Hematopoietic multipotent progenitor cell treated with erythropoietin and hydrocortisone succinate and interleukin-3 and kit ligand, for 4 days (in vitro differentiated cells): Measurements from ENCODE around the gene HECTD1.
A peak's percentile ranks its signal among the peaks of the same experiment; 100 is the strongest.
"Not testable (repeated sequence)": the region's sequence is repeated elsewhere in the genome, so short reads cannot be mapped to it uniquely, and the experiment has no call there.

Source experiments
- DNase-seq: peaks from one replicate; pipeline ENCODE4 v3.0.0-alpha.2; 2015

The HECTD1 gene

DNA sequence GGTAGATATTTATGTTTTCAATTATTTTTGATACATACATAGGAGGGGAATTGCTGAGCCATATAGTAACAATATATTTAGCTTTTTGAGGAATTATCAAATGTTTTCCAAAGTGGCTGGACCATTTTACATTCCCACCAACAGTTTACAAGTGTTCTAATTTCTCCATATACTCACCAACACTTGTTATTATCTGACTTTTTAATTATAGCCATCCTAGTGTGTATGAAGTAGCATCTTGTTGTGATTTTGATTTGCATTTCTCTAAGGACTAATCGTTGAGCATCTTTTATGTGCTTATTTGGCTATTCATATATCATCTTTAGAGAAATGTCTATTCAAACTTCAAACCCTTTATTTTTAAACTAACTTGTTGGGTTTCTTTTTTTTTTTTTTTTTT lies 17.2 kb upstream of the HECTD1 start:
- no peak for DNase-seq

DNA sequence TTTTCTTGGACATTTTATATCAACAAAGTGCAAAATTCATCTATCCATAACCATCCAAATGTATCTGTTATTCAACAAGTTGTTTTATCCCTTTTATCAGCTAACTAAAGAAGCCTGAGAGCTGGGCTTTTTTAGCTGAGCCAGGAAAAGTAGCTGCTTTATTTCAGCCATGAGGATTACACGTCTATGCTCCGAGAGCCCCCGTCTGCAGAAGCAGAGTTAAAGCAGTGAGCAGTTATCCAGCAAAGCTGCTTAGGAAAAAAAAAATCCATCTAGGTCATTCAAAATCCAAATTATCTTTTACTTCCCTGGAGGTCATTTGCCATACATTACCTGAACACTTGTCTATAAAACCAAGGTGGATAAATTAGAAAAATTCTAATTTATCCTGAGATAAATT lies 15.7 kb upstream of the HECTD1 start:
- DNase-seq, result no peak

DNA sequence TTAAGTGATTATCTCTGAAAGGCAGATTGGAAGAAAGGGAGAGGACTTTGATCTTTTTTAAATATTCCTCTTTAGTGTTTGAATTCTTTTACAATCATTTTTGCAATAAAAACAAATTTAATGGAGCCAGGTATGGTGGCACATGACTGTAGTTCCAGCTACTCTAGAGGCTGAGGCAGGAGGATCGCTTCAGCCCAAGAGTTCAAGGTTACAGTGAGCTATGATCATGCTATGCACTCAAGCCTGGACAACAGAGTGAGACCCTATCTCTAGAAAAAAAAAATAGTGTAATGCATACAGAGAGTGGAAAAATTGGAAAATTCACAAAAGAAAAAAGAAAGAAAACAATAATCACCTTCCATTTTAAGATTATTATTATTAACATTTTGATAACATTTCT lies 15.2 kb upstream of the HECTD1 start:
- no peak for DNase-seq

DNA sequence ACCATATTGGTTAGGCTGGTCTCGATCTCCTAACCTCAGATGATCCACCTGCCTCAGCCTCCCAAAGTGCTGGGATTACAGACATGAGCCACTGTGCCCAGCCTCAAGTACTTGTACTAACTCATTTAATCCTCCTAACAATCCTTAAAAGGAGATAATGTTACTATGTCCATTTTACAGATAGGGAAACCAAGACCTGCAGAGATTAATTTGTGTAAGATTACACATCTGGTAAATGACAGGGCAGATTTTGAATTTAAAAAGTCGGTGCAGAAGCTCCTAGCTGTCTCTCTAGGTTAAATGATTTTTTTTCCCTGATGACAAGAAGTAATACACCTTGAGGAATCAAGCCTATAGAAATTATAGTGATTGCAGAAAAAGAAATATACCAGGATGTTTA lies 13.7 kb upstream of the HECTD1 start:
- DNase-seq, result no peak

DNA sequence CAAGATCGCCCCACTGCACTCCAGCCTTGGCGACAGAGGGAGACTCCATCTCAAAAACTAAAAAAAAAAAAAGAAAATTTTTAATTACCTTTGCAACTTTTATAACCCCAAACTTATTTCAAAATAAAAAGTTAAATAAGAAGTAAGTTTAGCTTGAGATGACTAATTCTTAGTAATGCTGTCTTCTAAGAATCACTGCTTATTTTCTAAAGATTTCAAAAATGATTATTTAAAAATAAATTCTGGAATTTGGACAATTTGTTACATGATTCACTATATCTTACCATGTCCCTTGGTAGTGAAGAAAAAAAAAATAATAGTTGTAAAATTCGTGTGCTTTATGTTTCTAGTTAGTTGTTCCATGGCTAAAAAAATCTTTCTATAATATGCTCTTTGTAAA lies 11.6 kb upstream of the HECTD1 start:
- DNase-seq, result no peak

DNA sequence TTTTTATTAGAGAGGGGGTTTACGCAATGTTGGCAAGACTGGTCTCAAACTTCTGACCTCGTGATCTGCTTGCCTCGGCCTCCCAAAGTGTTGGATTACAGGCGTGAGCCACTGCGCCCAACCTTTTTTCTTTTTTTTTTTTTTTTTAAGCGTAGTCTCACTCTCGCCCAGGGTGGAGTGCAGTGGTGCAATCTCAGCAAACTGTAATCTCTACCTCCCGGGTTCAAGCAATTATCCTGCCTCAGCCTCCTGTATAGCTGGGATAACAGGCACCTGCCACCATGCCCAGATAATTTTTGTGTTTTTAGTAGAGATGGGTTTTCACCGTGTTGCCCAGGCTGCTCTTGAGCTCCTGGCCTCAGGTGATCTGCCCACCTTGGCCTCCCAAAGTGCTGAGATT lies 8.8 kb upstream of the HECTD1 start:
- no peak for DNase-seq

DNA sequence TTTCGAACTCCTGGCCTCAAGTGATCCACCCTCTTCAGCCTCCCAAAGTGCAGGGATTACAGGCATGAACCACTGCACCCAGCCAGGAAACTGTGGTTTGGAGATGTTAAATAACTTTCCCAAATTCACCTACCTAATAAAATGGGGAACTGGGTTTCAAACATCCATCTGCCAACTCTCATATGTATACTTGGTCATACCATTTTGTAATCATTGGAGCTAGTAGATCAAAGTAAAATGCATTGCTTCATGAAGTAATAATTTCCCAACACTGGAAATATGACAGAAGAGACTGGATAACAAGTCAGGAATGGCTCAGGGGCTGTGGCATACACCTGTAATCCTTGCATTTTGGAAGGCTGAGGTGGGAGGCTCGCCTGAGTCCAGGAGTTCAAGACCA lies 5.3 kb upstream of the HECTD1 start:
- DNase-seq, result no peak

DNA sequence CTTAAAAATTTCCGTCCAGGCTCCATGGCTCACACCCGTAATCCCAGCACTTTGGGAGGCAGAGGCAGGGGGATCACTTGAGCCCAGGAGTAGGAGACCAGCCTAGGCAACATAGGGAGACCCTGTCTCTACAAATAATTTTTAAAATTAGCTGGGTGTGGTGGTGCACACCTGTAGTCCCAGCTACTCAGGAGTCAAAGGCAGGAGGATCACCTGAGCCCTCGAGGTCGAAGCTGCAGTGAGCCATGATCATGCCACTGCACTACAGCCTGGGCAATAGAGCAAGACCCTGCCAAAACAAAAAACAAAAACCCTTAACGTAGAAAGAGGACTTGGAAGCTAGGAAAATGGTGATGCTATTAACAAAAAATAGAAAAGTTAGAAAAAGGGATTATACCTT lies 2.0 kb upstream of the HECTD1 start:
- DNase-seq, result no peak

DNA sequence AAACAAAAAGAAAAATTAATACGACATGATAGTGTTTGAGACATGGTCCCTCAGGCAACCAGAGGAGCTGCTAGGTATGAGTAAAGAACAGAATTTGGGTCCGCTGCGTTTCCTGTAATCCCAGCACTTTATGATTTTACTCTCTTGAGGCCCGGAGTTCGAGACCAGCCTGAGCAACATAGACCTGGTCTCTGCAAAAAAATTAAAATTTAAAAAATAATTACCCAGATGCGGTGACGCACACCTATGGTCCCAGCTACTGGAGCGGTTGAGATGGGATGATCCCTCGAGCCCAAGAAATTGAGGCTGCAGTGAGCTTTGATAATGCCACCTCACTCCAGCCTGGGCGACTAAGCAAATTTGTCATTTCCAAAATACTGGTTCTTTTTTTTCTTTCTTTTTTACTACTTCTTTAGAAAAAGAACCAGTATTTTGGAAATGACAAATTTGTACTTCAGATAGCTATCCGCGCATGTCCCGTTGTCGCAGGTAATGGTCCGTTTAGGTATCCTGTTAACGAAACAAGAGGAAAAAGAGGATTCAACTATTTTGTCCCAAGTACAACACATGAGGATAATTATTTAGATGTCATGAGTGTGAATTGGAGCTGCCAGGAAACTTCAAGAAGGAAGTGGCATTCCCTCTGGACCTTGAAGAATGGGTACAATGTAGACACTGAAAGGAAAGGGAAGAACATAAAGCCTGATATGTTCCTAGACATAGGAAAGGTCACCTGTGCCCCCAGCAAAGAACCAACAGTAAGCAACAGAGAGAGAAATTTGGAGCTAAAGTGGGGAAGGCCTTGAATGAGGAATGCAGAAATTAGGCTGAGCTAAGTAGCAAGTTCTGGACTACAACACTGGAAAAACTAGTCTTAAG lies 1.2 kb upstream of the HECTD1 start:
- DNase-seq, result no peak

DNA sequence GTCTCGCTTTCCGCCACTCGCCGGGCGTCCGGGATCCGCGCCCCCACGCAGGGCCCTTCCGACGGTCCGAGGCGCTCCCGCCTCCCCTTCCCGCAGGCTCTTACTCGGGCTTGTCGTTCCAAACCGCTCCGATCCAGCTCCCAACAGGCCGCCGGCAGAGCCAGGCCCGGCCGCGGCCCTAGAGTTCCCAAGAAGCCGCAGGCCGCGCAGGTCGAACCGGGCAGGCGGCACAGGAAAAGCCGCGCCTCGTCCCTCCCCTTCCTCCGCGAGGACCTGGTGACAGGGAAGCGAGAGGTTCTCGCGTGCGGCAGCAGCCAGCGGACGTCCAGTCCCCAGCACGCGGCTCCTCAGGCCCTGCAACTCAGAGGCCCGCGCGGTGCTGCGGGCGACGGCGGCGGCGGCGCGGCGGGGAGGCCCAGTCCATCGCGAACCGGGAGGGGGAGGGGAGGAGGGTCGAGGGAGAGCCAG lies 272 bp downstream of the HECTD1 start:
- DNase-seq, result no peak

DNA sequence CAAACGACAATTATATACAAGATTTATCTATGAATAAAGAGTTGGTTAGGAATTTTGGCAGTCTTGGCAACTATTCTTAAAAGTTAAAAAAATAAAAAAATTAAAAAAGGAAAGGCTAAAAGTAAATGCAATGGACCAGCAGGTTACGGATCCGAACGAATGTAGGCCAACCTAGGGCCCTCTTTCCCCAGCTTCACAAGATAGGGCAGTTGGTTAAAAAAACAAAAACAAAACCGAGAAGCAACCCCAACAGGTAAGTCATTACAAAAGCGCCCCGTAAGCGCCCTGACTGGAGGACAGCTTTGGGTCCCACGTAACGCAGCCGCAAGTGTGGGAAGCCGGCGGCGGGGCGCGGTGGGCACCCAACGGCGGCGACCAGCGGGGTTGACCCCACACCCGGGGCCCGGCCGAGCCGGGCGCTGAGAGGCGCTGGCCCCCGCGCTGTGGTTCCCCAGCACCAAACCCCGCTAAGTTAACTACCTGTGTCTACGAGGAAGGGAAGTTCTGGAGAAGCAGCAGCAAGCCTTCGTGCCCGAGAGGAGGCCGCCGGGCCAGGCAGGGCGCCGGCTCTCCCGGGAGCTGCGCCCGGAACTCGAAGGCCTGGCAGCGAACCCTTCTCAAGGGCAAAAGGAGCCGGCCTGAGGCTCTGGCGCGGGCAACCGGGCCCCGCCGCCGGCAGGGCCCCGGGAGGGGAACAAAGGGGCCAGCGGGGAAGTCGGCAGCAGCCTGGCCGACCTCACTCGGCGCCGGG lies 882 bp downstream of the HECTD1 start:
- DNase-seq, result peak; percentile 56

DNA sequence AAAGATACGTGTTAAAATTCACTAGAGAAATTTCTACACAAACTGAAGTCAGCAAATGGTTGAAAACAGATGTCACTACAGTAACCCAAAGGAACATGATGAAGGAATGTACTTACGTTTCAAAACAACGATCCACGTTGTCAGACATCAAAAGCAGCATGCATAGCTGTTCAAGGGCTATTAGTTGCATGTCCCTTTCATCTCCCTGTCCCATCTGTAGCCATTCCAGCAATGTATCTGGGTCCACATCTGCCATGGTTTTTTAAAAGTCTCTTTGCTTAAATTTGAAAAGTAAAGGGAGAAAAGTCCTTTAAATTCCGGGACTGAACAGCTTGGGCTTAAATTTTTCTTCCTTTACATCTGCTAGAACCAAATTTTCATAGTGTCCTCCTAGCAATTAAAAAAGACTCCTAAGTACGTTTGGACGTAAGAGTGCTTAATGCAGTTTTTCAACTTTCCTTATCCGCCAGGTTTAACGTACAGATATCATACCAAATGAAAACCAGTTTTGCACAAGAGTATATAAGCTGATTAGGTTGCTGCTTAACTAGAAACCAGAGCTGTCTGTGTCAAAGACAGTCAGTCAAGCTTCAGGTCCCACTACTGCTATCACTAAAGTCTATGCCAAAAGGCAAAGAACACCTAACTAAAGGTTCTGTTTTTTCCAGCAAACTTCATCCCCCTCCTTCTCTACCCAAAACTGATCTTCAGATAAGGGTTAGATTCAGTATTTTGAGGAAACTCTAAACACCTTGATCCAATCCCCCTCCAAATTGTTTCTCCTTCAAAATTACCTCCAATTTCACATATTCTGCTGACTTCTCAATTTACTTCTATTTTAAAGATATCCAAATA lies 1.7 kb downstream of the HECTD1 start:
- DNase-seq, result peak; percentile 67

DNA sequence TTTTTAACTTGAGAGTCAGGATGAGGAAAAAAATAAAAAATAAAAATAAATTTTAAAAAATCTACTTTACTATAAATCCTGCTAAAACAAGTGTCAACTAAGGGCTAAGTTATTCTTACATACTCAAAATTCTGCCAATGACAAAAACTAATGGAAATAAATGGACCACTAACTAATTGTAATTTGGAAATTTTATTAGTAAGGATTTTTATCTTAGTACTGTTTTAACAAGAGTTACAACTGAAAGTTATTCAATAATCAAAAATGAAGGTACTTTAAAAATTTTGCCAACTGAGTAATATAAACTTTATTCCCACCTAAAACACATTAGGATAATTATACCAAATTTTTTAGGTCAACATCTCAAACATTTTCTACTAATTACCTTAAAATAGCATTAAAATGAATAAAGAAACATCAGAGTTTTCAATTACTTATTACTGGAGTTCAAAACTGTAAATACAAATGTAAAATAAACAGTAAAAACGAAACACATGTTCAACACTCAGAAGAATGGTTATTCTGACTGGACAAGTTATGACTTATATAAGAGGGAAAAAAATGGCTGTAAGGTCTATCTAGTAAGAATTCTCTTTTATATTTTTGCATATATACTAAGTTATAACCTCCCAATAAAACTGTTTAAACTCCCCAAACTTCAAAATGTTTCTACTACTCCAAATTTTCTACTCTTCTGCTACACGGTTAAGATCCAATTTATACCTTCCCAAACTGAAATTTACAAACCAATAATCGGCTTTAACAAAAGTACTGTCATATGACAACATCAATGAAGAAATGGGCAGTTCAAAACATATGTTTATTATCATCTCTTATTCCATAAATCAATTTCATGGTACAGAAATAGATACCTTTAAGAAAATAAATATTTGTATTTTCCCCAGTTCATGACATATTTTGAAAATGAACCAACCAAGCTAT lies 2.7 kb downstream of the HECTD1 start:
- DNase-seq, result no peak

DNA sequence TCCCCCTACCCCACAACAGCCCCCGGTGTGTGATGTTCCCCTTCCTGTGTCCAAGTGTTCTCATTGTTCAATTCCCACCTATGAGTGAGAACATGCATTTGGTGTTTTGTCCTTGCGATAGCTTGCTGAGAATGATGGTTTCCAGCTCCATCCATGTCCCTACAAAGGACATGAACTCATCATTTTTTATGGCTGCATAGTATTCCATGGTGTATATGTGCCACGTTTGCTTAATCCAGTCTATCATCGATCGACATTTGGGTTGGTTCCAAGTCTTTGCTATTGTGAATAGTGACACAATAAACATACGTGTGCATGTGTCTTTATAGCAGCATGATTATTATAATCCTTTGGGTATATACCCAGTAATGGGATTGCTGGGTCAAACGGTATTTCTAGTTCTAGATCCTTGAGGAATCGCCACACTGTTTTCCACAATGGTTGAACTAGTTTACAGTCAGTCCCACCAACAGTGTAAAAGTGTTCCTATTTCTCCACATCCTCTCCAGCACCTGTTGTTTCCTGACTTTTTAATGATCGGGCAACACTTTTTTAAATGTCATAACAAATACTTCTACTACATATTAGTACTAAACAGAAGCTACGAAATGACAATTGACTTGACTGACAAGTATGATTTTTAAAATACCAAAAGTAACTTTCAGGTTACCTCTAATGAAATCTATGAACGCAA lies 3.5 kb downstream of the HECTD1 start:
- not testable (repeated sequence) for DNase-seq

DNA sequence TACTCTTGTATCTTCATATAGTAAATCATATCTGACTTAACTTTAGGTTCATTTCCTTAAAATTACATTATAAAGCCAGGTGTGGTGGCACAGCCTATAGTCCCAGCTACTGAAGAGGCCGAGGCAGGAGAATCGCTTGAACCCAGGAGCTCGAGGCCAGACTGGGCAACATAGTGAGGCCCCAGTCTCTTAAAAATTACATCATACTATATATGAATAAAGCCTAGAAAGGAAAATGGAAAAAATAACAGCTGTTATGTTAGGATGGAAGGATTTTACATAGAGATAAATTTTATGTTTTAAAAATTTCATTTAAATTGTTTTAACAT lies 4.2 kb downstream of the HECTD1 start:
- no peak for DNase-seq

DNA sequence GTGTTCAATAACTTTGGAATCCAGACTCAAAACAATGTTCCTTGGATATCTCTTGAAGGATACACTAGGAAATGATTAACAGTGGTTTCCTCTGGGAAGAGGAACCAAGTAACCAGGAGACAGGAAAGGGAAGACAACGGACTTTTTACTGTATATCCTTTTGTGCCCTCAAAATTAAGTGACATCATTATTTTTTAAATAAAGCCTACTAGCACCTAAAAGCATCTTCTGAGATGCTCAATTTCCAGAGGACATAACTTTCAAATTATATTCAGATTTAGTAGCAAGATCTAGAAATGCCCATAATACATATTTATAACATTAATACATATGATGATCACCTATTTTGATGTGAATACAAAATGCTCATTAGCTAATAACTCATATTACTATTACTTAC lies 6.5 kb downstream of the HECTD1 start:
- DNase-seq, result no peak

DNA sequence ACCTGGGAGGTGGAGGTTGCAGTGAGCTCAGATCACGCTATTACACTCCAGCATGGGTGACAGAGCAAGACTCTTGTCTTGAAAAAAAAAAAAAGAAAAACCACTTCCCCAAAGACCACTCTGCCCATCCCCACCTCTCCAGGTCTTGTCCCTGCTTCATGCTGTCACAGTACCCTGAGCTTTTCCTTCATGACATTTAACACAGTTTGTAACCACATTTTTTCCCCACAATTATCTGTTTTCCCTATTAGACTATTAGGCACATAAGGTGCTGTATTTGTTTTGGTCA lies 6.9 kb downstream of the HECTD1 start:
- peak; percentile 28 for DNase-seq

DNA sequence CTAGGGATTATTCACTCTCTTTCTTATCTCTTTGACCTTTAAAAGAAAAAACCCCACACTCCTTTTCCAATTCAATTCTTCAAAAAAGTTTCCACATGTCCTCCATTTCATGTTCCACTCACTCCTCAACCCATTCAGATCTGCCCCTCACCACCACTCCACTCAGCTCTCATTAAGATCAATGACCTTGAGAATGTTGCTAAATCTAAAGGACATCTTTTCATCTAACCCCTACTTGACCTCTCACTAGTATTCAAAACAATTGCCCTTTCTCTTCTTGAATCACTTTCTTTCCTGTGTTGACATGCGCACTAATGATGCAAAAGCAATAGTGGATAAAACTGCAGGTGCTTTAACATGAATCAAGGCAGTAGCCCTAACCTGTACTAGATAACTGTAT lies 9.9 kb downstream of the HECTD1 start:
- DNase-seq, result no peak

DNA sequence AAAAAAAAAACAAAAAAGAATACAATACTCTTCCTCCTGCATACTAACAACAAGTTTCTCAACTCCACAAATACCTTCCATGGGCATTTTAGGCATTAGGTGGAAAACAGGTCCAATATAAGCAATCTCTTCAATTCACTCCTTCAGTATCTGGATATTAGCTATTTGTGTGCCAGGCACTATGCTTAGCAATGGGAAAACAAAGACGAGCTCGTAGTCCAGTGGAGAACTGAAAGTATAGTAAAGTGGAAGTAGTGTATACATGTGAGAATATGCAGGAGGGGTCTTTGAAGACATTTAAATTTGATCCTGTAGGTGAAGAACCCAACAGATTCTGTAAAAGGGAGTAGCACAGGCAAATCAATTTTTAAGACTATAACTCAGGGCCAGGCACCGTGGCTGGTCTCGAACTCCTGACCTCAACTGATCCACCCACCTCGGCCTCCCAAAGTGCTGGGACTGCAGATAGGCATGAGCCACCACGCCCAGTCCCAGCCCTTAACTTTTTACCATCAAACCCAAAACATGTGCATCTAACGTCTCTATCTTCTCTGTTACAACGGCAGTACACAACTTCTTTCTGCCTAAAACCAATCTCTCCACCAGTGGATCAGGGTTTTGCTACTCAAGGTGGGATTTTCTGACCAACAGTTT lies 10.6 kb downstream of the HECTD1 start:
- peak; percentile 65 for DNase-seq

DNA sequence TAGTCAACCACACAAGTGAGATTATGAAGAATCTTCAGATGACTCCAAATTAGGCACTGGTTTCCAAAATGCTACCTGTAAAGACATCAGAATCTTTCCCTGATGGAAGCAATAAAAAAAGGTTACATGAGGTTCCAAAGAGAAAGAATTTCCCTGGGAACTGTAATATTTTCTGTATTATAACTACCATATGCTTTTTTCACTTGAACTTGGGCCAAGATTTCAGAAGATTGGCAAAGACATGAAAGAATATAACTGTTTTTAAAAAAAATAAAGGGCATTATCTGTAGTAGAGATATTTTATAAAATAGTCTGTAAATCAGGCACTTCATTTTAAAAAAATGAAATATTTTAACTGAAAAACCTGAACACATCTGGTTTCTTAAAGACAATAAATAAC lies 12.9 kb downstream of the HECTD1 start:
- no peak for DNase-seq

DNA sequence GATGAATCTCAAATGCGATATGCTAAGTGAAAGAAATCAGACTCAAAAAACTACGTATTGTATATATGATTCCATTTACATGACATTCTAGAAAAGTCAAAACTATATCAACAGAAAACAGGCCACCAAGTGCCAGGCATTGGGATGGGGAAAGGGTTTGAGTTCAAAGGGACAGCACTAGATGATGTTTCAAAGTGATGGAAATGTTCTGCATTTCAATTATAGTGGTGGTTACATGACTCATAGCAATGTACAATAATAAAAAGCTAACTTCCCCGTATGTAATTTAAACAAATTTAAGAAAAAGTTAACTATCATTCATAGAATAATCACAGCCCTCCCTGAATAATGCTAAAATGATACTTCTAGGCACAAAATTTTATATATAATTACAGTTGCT lies 13.5 kb downstream of the HECTD1 start:
- no peak for DNase-seq
